ES-I3 (cell line): ENCODE measurements around the gene SPECC1.

Experiments used
- H3K36me3 ChIP-seq: 2 replicates; pipeline ENCODE4 v1.6.1; 2013; ENCODE audit warnings: mild to moderate bottlenecking, low read length, control low read depth, moderate library complexity; ENCODE audit not compliant: insufficient read depth
- H3K4me1 ChIP-seq: 2 replicates; pipeline ENCODE4 v1.6.1; 2013; ENCODE audit warnings: mild to moderate bottlenecking, control low read depth, low read length; ENCODE audit not compliant: insufficient read depth
- H3K9ac ChIP-seq: 2 replicates; pipeline ENCODE4 v1.6.1; 2013; ENCODE audit warnings: low read depth, mild to moderate bottlenecking, low read length, moderate library complexity
- H3K9me3 ChIP-seq: 2 replicates; pipeline ENCODE4 v1.6.1; 2013; ENCODE audit warnings: mild to moderate bottlenecking, low read length, moderate library complexity; ENCODE audit not compliant: control insufficient read depth, insufficient read depth

The SPECC1 gene

DNA sequence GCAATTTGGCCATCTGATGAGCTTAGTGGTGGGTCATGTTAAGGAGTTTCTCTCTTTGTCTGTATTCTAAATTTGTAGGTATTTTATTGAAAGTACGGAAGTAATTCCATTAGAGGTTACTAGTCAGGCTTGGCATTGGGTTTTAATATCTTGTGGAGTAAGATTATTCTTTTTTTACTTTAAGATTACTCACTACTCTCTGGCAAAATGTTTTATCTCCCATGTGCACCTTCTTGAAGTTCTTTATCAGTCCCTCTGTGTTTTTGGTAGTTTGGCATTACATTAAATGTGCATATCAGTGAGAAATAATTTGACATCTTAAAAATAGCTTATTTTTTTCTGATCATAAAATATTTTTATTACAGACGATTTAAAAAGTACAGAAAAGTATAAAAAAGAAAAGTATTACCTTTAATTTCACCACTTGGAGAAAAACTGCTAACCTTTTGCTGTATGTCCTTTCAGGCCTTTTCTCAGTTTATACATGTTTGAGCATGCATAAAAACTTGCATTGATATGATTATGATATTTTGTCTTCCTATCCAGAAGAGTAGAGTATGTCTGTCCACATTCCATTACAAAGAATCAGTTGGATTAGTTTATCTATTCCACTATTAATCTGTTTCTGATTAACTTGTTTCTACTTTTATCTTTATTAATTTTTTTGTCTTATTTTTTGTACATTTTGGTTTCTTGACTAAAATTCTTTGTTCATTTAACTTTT is 198.3 kb downstream of the SPECC1 start:
- H3K36me3 ChIP-seq, result peaks cover 7% of the 10 kb centered on the region
- peaks cover under 1% of the 10 kb centered on the region; the same call in 1 of the 2 replicates for H3K9me3 ChIP-seq
- peaks cover 24% of the 10 kb centered on the region for H3K4me1 ChIP-seq
- no peak overlapping the region for H3K9ac ChIP-seq

DNA sequence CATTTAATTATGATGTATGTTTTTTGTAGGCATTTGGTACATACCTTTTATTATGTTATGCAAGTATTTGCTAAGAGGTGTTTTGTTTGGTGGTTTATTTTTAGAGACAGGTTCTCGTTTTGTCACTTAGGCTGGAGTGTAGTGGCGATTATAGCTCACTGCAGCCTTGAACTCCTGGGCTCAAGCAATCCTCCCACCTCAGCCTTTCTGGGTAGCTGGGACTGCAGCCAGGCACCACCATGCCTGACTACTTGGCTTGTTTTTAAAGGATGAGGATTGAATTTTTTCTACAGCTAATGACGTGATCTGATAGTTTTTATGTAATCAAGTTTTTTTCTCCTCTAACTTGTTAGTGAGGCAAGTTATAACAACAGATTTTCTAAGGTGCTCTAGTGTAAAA is 199.6 kb downstream of the SPECC1 start:
- peaks cover 7% of the 10 kb centered on the region for H3K36me3 ChIP-seq
- H3K4me1 ChIP-seq, result peaks cover 11% of the 10 kb centered on the region
- H3K9ac ChIP-seq, result no peak overlapping the region
- H3K9me3 ChIP-seq, result peaks cover 2% of the 10 kb centered on the region; the same call in 1 of the 2 replicates

- H3K36me3 ChIP-seq, result peaks cover 7% of the 10 kb centered on the region
- H3K9ac ChIP-seq, result no peak overlapping the region
- H3K4me1 ChIP-seq, result peaks cover 9% of the 10 kb centered on the region
- H3K9me3 ChIP-seq, result peaks cover 2% of the 10 kb centered on the region; the same call in 1 of the 2 replicates
These were observed 201.0 kb downstream of the SPECC1 start for GRCh38 chr17:20210180-20210579.

- H3K36me3 ChIP-seq, result peaks cover 7% of the 10 kb centered on the region
- no peak overlapping the region for H3K9ac ChIP-seq
- peaks cover 2% of the 10 kb centered on the region; the same call in 1 of the 2 replicates for H3K9me3 ChIP-seq
- H3K4me1 ChIP-seq, result peaks cover 7% of the 10 kb centered on the region
These were observed 201.5 kb downstream of the SPECC1 start for GRCh38 chr17:20210614-20211013.

- H3K4me1 ChIP-seq, result peaks cover 6% of the 10 kb centered on the region
- H3K9me3 ChIP-seq, result peaks cover 2% of the 10 kb centered on the region; the same call in 1 of the 2 replicates
- peaks cover 7% of the 10 kb centered on the region for H3K36me3 ChIP-seq
- no peak overlapping the region for H3K9ac ChIP-seq
These were observed 202.1 kb downstream of the SPECC1 start for GRCh38 chr17:20211246-20211645.

DNA sequence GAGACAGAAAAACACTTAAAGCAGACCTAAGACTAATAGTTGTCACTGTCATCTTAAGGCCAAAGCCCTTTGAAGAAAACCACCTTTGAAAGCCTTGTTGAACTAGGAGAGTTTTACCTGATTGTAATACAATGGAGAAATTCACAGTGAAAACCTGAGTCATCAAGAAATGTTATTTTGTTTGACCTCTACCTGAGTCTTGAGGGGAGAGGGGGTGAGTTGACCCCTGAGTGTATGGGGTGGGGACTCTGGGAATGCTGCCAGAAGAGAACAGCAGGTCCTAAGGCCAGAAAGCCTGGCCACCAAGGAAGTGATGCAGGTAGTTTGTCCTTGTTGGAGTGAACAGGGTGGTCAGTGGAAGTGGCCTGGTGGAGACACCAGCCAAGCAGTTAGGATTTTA is 204.3 kb downstream of the SPECC1 start:
- Histone ChIP-seq H3K36me3 (peaks cover 7% of the 10 kb centered on the region), H3K4me1 (peaks cover 16% of the 10 kb centered on the region), H3K9me3 (peaks cover 2% of the 10 kb centered on the region; the same call in 1 of the 2 replicates), H3K9ac (no peak overlapping the region)

GRCh38 chr17:20214794-20215193 is 205.6 kb downstream of the SPECC1 start:
- Histone ChIP-seq H3K4me1 (peaks cover 16% of the 10 kb centered on the region), H3K9ac (no peak overlapping the region), H3K9me3 (0 out of 2 replicates have a peak, but pooled peaks cover 2% of the 10 kb centered on the region), H3K36me3 (peaks cover 7% of the 10 kb centered on the region)

DNA sequence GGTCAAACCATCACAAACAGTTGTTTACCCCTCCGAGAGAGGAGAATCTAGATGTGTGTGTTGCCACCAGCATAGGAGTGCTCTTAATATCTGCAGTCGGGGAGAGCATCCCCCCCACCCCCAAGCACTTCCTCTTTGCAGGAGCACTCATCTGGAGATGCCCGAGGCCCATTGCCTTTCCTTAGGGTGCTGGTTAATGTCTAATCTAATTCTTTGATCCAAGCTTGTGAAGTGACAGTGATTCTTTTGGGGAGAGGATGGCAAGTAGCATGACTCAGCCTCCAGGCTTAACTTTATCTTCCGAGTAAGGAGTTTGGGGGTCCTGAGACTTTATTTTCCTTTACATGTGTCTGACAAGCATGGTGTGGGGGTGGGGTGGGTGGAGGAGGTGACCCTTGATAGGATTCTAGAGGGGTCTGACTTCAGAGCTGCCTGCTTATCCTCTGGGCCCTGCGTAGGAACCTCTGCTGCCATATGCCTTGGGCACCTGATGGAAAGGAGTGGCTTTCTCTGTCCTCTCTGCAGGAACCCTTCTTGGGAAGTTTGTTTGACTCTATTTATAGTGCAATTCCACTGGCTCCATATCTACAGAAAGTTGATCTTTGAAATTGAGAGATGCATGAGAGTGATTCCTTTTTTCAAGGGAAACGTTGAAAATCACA is 207.1 kb downstream of the SPECC1 start:
- Histone ChIP-seq H3K9ac (no peak overlapping the region), H3K4me1 (peaks cover 16% of the 10 kb centered on the region), H3K36me3 (peaks cover 7% of the 10 kb centered on the region), H3K9me3 (0 out of 2 replicates have a peak, but pooled peaks cover 2% of the 10 kb centered on the region)

GRCh38 chr17:20216853-20217252 is 207.7 kb downstream of the SPECC1 start:
- Histone ChIP-seq H3K36me3 (peaks cover 2% of the 10 kb centered on the region), H3K4me1 (peaks cover 16% of the 10 kb centered on the region), H3K9ac (no peak overlapping the region)

DNA sequence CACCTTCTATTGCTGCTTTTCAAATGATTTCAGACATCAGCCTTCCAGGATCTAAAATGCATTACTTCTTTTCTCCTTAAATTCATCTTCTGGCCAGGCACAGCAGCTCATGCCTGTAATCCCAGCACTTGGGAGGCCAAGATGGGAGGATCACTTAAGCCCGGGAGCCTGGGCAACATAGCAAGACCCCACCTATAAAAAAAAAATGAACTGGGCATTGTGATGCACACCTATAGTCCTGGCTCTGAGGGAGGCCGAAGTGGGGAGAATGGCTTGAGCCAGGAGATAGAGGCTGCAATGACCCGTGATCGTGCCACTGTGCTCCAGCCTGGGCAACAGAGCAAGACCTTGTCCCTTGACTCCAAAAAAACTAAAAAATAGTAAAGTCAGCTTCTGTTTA is 208.5 kb downstream of the SPECC1 start:
- Histone ChIP-seq H3K36me3 (no peaks in the 10 kb centered on the region), H3K4me1 (peaks cover 18% of the 10 kb centered on the region), H3K9ac (no peak overlapping the region), H3K9me3 (no peaks in the 10 kb centered on the region)

More at GRCh38 chr17:20216853-20217252, 207.7 kb downstream of the SPECC1 start:
- 0 out of 2 replicates have a peak, but pooled peaks cover 2% of the 10 kb centered on the region for H3K9me3 ChIP-seq

DNA sequence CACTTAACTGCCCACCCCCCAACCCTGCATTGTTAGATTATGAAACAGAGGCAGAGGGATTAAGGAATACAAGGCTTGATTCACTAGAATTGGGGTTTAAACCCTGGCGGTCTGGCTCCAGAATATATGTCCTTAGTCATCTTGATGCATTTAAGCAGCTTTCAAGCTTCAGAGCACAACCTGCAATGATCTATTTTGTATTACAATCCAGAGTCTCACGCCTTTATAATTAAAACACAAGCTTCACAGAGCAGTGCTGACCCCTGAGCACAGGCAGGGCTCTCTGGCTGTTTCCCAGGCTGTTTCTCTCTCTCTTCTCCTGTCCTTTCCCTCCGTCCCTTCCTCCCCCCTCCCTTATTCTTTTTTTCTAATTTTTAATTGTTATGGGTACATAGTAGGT is 209.1 kb downstream of the SPECC1 start:
- H3K4me1 ChIP-seq, result peaks cover 20% of the 10 kb centered on the region

GRCh38 chr17:20223808-20224328 is 214.7 kb downstream of the SPECC1 start:
- no peak overlapping the region for H3K9ac ChIP-seq
- no peaks in the 10 kb centered on the region for H3K9me3 ChIP-seq
- H3K4me1 ChIP-seq, result peaks cover 23% of the 10 kb centered on the region
- peaks cover 5% of the 10 kb centered on the region for H3K36me3 ChIP-seq

More for the DNA sequence above, 209.1 kb downstream of the SPECC1 start:
- no peak overlapping the region for H3K9ac ChIP-seq
- H3K9me3 ChIP-seq, result no peaks in the 10 kb centered on the region
- no peaks in the 10 kb centered on the region for H3K36me3 ChIP-seq

GRCh38 chr17:20224379-20224778 is 215.2 kb downstream of the SPECC1 start:
- H3K9ac ChIP-seq, result no peak overlapping the region
- H3K36me3 ChIP-seq, result peaks cover 5% of the 10 kb centered on the region
- peaks cover 23% of the 10 kb centered on the region for H3K4me1 ChIP-seq

DNA sequence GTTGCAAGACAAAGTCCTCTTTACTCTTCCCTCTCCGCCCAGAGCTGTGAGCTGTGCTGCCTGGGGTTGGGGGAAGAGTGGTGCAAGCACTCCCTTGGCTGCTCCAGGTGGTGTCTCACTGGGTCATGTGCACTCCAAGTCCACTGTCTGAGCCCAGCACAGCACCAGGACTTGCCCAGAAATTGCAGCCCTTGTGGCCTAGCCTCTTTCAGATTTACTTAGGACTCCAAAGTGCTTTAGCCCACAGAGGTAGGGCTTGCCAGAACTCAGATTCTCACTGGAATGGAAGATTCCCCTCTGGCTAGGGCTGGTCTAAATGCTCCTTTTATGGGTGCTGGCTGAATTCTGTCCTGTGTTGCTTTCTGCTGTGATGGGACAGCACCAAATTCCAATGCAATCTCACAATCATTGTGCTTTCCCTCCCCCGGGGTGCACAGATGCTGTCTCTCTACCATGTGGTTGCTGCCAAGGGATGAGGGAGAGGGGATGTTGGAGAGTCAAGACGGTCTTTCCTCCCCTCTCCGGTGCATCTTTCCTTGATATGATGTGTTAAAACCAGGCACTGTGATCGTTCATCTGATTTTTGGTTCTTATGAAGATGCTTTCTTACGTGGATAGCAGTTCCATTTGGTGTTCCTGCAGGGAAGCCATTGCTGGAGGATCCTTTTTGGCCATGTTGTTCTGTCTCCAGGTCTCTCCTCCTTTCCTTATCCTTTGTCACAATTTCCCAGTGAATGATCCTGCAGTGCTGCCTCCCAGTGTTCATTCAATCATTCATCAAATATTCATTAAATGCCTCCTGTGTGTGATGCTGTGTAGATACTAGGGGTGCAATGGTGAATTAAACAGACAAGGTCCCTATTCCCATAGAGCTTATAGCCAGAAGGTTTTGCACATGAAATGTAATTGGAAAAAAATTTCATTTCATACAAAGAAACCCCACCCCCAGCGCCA is 216.3 kb downstream of the SPECC1 start:
- H3K4me1 ChIP-seq, result peaks cover 23% of the 10 kb centered on the region
- H3K36me3 ChIP-seq, result peaks cover 5% of the 10 kb centered on the region
- no peak overlapping the region for H3K9ac ChIP-seq
- H3K9me3 ChIP-seq, result no peaks in the 10 kb centered on the region

More at GRCh38 chr17:20224379-20224778, 215.2 kb downstream of the SPECC1 start:
- no peaks in the 10 kb centered on the region for H3K9me3 ChIP-seq
